Measurements from ENCODE around the gene PPP1R18. TPM values are rescaled to one million over a fixed set of nuclear protein-coding genes. Genes with fewer than 3 reads are reported as not detected.
A peak's percentile ranks its signal among the peaks of the same experiment; 100 is the strongest.

Gene PPP1R18
- total and polyA plus RNA-seq, 9 of the 15 experiments (the other 6 are each of a cell fraction or from before 2014, with no cell fraction given) = 12.0 to 99.2 (median 42.6) TPM

- TF ChIP-seq TFE3 (CRISPR knock-in tag; IDR thresholded peaks at IDR 0.05) = no peak
- TF ChIP-seq CREB3 (tag; conservative IDR thresholded peaks at IDR 0.05; ENCODE audit: low read depth) = no peak
- TF ChIP-seq SUPT5H (IDR thresholded peaks at IDR 0.05) = peak; percentile 85
- no peak for TF ChIP-seq RREB1 (CRISPR knock-in tag; IDR thresholded peaks at IDR 0.05)
- TF ChIP-seq ZMIZ1 (IDR thresholded peaks at IDR 0.05; ENCODE audit: low read depth in 2 of 2, low read length in 2 of 2) = no peak; a peak in 1 of 4 replicates
- TF ChIP-seq NCOA1 (IDR thresholded peaks at IDR 0.05; ENCODE audit: low read depth) = no peak
- TF ChIP-seq NEUROD1 (IDR thresholded peaks at IDR 0.05; ENCODE audit: borderline replicate concordance, low read depth, low read length, partially characterized antibody) = no peak
- no peak; the same call in 1 of the 2 replicates for TF ChIP-seq CBFA2T3 (IDR thresholded peaks at IDR 0.05)
- no peak for TF ChIP-seq KLF6 (CRISPR knock-in tag; IDR thresholded peaks at IDR 0.05; ENCODE audit: borderline replicate concordance)
- no peak for TF ChIP-seq ZNF780A (CRISPR knock-in tag; IDR thresholded peaks at IDR 0.05)
- TF ChIP-seq CXXC5 (CRISPR knock-in tag; IDR thresholded peaks at IDR 0.05) = peak; percentile 77
Observed at GRCh38 chr6:30647242-30648116, 39.0 kb downstream of the PPP1R18 start (continued).
